Testis (tissue), 2 donors: Measurements from ENCODE around the gene NMT1.

ENCODE experiments used
- CTCF ChIP-seq, 3 experiments: fragments of 450-650 bp in 2 of 3; fragments of 200-600 bp in 1 of 3; sonication (generic) in 1 of 3; IDR thresholded peaks; one replicate each; pipeline ENCODE4 v1.5.1; 2016 to 2019; ENCODE audit warnings: antibody characterized with exemption in 3 of 3, mild to moderate bottlenecking in 2 of 3, moderate library complexity in 1 of 3
- POLR2A ChIP-seq: fragments of 450-650 bp; IDR thresholded peaks from one replicate; pipeline ENCODE4 v1.6.1; 2017; ENCODE audit warnings: antibody characterized with exemption, mild to moderate bottlenecking, moderate library complexity

- TF ChIP-seq CTCF (IDR thresholded peaks at IDR 0.05): no peak
- no peak for TF ChIP-seq POLR2A
Observed at GRCh38 chr17:45116434-45117016, 55.4 kb downstream of the NMT1 start.
